Transverse colon (tissue), 4 donors: ENCODE data around the gene FAM131B.

Experiments used
- CTCF ChIP-seq, 5 experiments: fragments of 200-600 bp in 3 of 5; fragments of 450-650 bp in 2 of 5; sonication (generic) in 3 of 5; IDR thresholded peaks; 1 replicate in 2 of 5; 2 replicates in 3 of 5; pipeline ENCODE4 v1.5.1; 2016 to 2017; ENCODE audit warnings: antibody characterized with exemption in 5 of 5, inconsistent platforms in 3 of 5, mild to moderate bottlenecking in 2 of 5, moderate library complexity in 1 of 5
- POLR2A ChIP-seq: fragments of 450-650 bp; IDR thresholded peaks from one replicate; pipeline ENCODE4 v1.6.1; 2016; ENCODE audit warnings: antibody characterized with exemption, mild to moderate bottlenecking, moderate library complexity
- POLR2AphosphoS5 ChIP-seq, 3 donors: sonication (generic); formaldehyde crosslinking; IDR thresholded peaks; one replicate each; pipeline ENCODE4 v1.6.1; 2016; ENCODE audit warnings: antibody characterized with exemption in 3 of 3

- TF ChIP-seq POLR2A (no peak), CTCF (IDR thresholded peaks at IDR 0.05) (no peak), POLR2AphosphoS5 (IDR thresholded peaks at IDR 0.05) (no peak)
These were observed 32.9 kb downstream of the FAM131B start for GRCh38 chr7:143329471-143330170.
